GM12878 (cell line): ENCODE measurements around the gene MRTFA. TPM values are rescaled to one million over a fixed set of nuclear protein-coding genes. Genes with fewer than 3 reads are reported as not detected.

Experiments
- ATAC-seq: fragments of 200-7000 bp; cut with Tn5 transposase; 3 replicates; pipeline ENCODE4 v1.9.1; 2020; ENCODE audit warnings: mild to moderate bottlenecking, moderate library complexity
- BruUV-seq: library from RNA; stranded (reverse); fragments of 400-500 nt; replicated peaks from 2 replicates; lab custom pipeline; 2021; lab: Mats Ljungman, UMichigan
- CTCF ChIA-PET: fragments of 300-600 bp; sonication (Branson Sonifier 250); formaldehyde crosslinking; extraction: SDS; loops from one replicate; lab custom pipeline; 2021; ENCODE audit warnings: inconsistent platforms; lab: Yijun Ruan, JAX
- POLR2A ChIA-PET: fragments of 350-600 bp; formaldehyde crosslinking; extraction: SDS; loops from one replicate; lab custom pipeline; 2021; ENCODE audit warnings: inconsistent platforms; lab: Charles Lee
- RAD21 ChIA-PET: fragments of 300-600 bp; sonication (Branson Sonifier 250); formaldehyde crosslinking; loops from one replicate; lab custom pipeline; 2023; ENCODE audit warnings: antibody characterized with exemption; ENCODE audit not compliant: unreplicated experiment; lab: Charles Lee
- SMC1A ChIA-PET: fragments of 300-600 bp; sonication (Branson Sonifier 250); formaldehyde crosslinking; loops from one replicate; lab custom pipeline; 2023; ENCODE audit not compliant: unreplicated experiment, uncharacterized antibody; lab: Charles Lee
- DNase-seq: peaks from one replicate; pipeline ENCODE4 v3.0.0-alpha.2; 2011; ENCODE audit warnings: low read depth, low spot score
- FAIRE-seq: peaks from 3 replicates; lab custom pipeline; 2011; peaks lifted over from hg19 to GRCh38; lab: Jason Lieb, UNC
- H2AFZ ChIP-seq: 2 replicates; pipeline ENCODE4 v1.6.0; 2011; ENCODE audit warnings: low read depth, low read length, control low read depth; ENCODE audit not compliant: control insufficient read depth
- H3K27ac ChIP-seq: 2 replicates; pipeline ENCODE4 v1.5.1; 2011; ENCODE audit warnings: control low read depth; ENCODE audit not compliant: control insufficient read depth, insufficient read depth
- H3K27me3 ChIP-seq, 2 experiments: replicated peaks in 1 of 2; 2 replicates each; pipeline versions ENCODE4 v1.6.0 to v1.6.1; 2011; ENCODE audit warnings: low read length in 1 of 2; ENCODE audit not compliant: control insufficient read depth in 2 of 2, insufficient read depth in 2 of 2
- H3K36me3 ChIP-seq, 2 experiments: 2 replicates each; pipeline ENCODE4 v1.5.1; 2011; ENCODE audit warnings: low read length in 1 of 2; ENCODE audit not compliant: control insufficient read depth in 2 of 2, insufficient read depth in 2 of 2
- H3K4me1 ChIP-seq: 2 replicates; pipeline ENCODE4 v1.6.1; 2011; ENCODE audit warnings: mild to moderate bottlenecking, low read length, moderate library complexity, mixed read lengths; ENCODE audit not compliant: control insufficient read depth, insufficient read depth
- H3K4me2 ChIP-seq: 2 replicates; pipeline ENCODE4 v1.6.0; 2011; ENCODE audit warnings: control low read depth; ENCODE audit not compliant: control insufficient read depth, insufficient read depth
- H3K4me3 ChIP-seq: fragments of 200-600 bp; sonication (generic); 2 replicates; pipeline ENCODE4 v1.5.1; 2016
- H3K79me2 ChIP-seq: 2 replicates; pipeline ENCODE4 v1.6.0; 2011; ENCODE audit warnings: low read length; ENCODE audit not compliant: control insufficient read depth, insufficient read depth
- H3K9ac ChIP-seq: 2 replicates; pipeline ENCODE4 v1.8.0; 2011; ENCODE audit warnings: low read length, control low read depth, mixed read lengths; ENCODE audit not compliant: control insufficient read depth, insufficient read depth
- H3K9me3 ChIP-seq: replicated peaks from 3 replicates; pipeline ENCODE4 v1.5.1; 2011; ENCODE audit warnings: mild to moderate bottlenecking, low read length; ENCODE audit not compliant: control insufficient read depth, insufficient read depth
- H4K20me1 ChIP-seq: 2 replicates; pipeline ENCODE4 v1.6.0; 2011; ENCODE audit not compliant: control insufficient read depth, insufficient read depth
- CBX5 ChIP-seq: sonication (generic); IDR thresholded peaks from 2 replicates; pipeline ENCODE4 v1.6.1; 2016; ENCODE audit warnings: low read depth, moderate library complexity, mild to moderate bottlenecking, inconsistent platforms
- ETV6 ChIP-seq, 2 experiments: fragments of 450-650 bp in 1 of 2; IDR thresholded peaks in 1 of 2; conservative IDR thresholded peaks in 1 of 2; 2 replicates each; pipeline ENCODE4 v1.6.1; 2014; ENCODE audit warnings: antibody characterized with exemption in 1 of 2, borderline replicate concordance in 1 of 2, low read depth in 1 of 2, mild to moderate bottlenecking in 1 of 2, moderate library complexity in 1 of 2
- FOXK2 ChIP-seq: fragments of 450-650 bp; IDR thresholded peaks from 2 replicates; pipeline ENCODE4 v1.6.1; 2017; ENCODE audit warnings: mild to moderate bottlenecking, moderate library complexity
- FOXM1 ChIP-seq: IDR thresholded peaks from 2 replicates; pipeline ENCODE4 v1.6.1; 2012; ENCODE audit warnings: low read depth, mild to moderate bottlenecking, inconsistent platforms, low read length, moderate library complexity
- KLF5 ChIP-seq: fragments of 450-650 bp; IDR thresholded peaks from 2 replicates; pipeline ENCODE4 v1.6.1; 2014; ENCODE audit warnings: mild to moderate bottlenecking; ENCODE audit not compliant: partially characterized antibody
- MTA2 ChIP-seq: fragments of 450-650 bp; IDR thresholded peaks from 2 replicates; pipeline ENCODE4 v1.6.1; 2016; ENCODE audit warnings: low read depth, mild to moderate bottlenecking, moderate library complexity
- MXI1 ChIP-seq: fragments of 150-350 bp; IDR thresholded peaks from 2 replicates; pipeline ENCODE4 v1.6.1; 2011; ENCODE audit warnings: low read depth, mild to moderate bottlenecking, inconsistent platforms, low read length, improper control_type of control experiment
- NRF1 ChIP-seq: conservative IDR thresholded peaks from 2 replicates; pipeline ENCODE4 v1.6.1; 2011; ENCODE audit warnings: mild to moderate bottlenecking, low read depth, low read length, improper control_type of control experiment
- POLR2AphosphoS2 ChIP-seq: IDR thresholded peaks from 2 replicates; pipeline ENCODE4 v1.6.1; 2011; ENCODE audit warnings: low read depth, mild to moderate bottlenecking, low read length, improper control_type of control experiment, moderate library complexity
- POU2F2 ChIP-seq: IDR thresholded peaks from 3 replicates; pipeline ENCODE4 v1.6.1; 2011; ENCODE audit warnings: low read depth, mild to moderate bottlenecking, low read length, borderline replicate concordance
- TCF12 ChIP-seq: IDR thresholded peaks from 2 replicates; pipeline ENCODE4 v1.6.1; 2011; ENCODE audit warnings: low read depth, mild to moderate bottlenecking, low read length
- ZNF622 ChIP-seq: fragments of 450-650 bp; IDR thresholded peaks from 2 replicates; pipeline ENCODE4 v1.6.1; 2017; ENCODE audit warnings: mild to moderate bottlenecking, inconsistent platforms
- WGBS: methylation state at CpG from one replicate; pipeline ENCODE4 v1.1.6; 2016; ENCODE audit warnings: low lambda C conversion rate; ENCODE audit not compliant: insufficient replicate concordance, insufficient coverage; ENCODE audit errors: missing lambda C conversion rate; 5-methylcytosine and 5-hydroxymethylcytosine counted together
- in situ Hi-C: fragments of 300-500 bp; cut with MboI; formaldehyde crosslinking; loops from 9 replicates; pipeline ENCODE4 v1.14.3; 2018; ENCODE audit warnings: mixed read lengths
- intact Hi-C: fragments of 100-400 bp; cut with micrococcal nuclease; formaldehyde crosslinking; loops from one replicate; pipeline ENCODE4 v1.14.2; 2022; ENCODE audit not compliant: unreplicated experiment
- polyA plus RNA-seq, 11 experiments: library from polyadenylated mRNA; depleted of rRNA in 4 of 11; unstranded in 6 of 11; stranded (reverse) in 5 of 11; fragments of >200 nt; fragmentation: Nextera tagmentation in 4 of 11; fragmentation: Illumina TruSeq in 1 of 11; extraction: Ambion mirVana in 4 of 11; extraction: Trizol in 1 of 11; gene quantifications; 1 replicate in 1 of 11; 2 replicates in 10 of 11; pipeline versions ENCODE4 v1.2.1 to v1.2.3, GENCODE V29; 2011 to 2016; ENCODE audit warnings: inconsistent platforms in 2 of 11, missing spikeins in 2 of 11, low read depth in 1 of 11
- total RNA-seq, 4 experiments: library from RNA; depleted of rRNA in 3 of 4; stranded (reverse); fragments of >200 nt in 3 of 4; fragmentation: Illumina TruSeq in 1 of 4; extraction: Trizol in 1 of 4; gene quantifications; 2 replicates each; pipeline versions ENCODE4 v1.2.1 to v1.2.3, GENCODE V29; 2013 to 2021
- TF ChIP-seq, protein P1 (sequence below), 3 experiments: IDR thresholded peaks in 2 of 3; conservative IDR thresholded peaks in 1 of 3; 2 replicates each; pipeline ENCODE4 v1.5.1; 2011; ENCODE audit warnings: low read depth in 3 of 3, low read length in 3 of 3, mild to moderate bottlenecking in 3 of 3, control low read depth in 2 of 3, moderate library complexity in 2 of 3, inconsistent platforms in 1 of 3, mixed read lengths in 1 of 3; ENCODE audit not compliant: control insufficient read depth in 2 of 3, insufficient read depth in 1 of 3; ENCODE audit errors: extremely low read depth in 1 of 3
- TF ChIP-seq, protein P2 (sequence below): fragments of 450-650 bp; IDR thresholded peaks from 2 replicates; pipeline ENCODE4 v1.6.1; 2017; ENCODE audit warnings: antibody characterized with exemption, mild to moderate bottlenecking, moderate library complexity
- TF ChIP-seq, protein P3 (sequence below): IDR thresholded peaks from 2 replicates; pipeline ENCODE4 v1.6.1; 2011; ENCODE audit warnings: borderline replicate concordance, low read depth, mild to moderate bottlenecking, moderate library complexity, low read length; ENCODE audit not compliant: insufficient read depth, poor library complexity, severe bottlenecking

The MRTFA gene
- total and polyA plus RNA-seq, 10 of the 15 experiments (the other 5 are each of a cell fraction or from before 2014, with no cell fraction given): 2.0 to 63.9 (median 17.9) TPM

DNA sequence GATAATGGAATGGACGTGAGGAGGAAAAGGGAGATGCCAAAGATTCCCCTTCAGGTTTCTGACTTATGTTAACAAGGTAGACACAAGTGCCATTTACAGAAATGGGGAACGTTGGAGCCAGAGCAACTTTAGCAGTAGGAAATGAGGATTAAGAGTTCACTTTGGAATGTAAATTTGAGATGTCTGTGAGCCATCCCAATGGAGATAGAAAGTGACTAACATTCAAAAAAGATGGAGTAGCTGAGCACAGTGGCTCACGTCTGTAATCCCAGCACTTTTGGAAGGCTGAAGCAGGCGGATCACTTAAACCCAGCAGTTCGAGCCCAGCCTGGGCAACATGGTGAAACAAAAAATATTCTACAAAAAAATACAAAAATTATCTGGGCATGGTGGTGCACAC is 19.9 kb downstream of the MRTFA start:
- peaks cover 40% of the 10 kb centered on the region for H3K79me2 ChIP-seq
- no peaks in the 10 kb centered on the region for H3K36me3 ChIP-seq
- no peak overlapping the region for H3K9ac ChIP-seq
- TF ChIP-seq FOXM1: no peak
- TF ChIP-seq TCF12: no peak
- no peak for TF ChIP-seq FOXK2
- TF ChIP-seq POLR2AphosphoS2: no peak
- TF ChIP-seq, protein P1, sequence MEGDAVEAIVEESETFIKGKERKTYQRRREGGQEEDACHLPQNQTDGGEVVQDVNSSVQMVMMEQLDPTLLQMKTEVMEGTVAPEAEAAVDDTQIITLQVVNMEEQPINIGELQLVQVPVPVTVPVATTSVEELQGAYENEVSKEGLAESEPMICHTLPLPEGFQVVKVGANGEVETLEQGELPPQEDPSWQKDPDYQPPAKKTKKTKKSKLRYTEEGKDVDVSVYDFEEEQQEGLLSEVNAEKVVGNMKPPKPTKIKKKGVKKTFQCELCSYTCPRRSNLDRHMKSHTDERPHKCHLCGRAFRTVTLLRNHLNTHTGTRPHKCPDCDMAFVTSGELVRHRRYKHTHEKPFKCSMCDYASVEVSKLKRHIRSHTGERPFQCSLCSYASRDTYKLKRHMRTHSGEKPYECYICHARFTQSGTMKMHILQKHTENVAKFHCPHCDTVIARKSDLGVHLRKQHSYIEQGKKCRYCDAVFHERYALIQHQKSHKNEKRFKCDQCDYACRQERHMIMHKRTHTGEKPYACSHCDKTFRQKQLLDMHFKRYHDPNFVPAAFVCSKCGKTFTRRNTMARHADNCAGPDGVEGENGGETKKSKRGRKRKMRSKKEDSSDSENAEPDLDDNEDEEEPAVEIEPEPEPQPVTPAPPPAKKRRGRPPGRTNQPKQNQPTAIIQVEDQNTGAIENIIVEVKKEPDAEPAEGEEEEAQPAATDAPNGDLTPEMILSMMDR (IDR thresholded peaks at IDR 0.05 in 2 of 3, conservative IDR thresholded peaks at IDR 0.05 in 1 of 3; ENCODE audit: control insufficient read depth in 2 of 3, extremely low read depth in 1 of 3, insufficient read depth in 1 of 3, low read depth in 3 of 3, low read length in 3 of 3): no peak
- no peak for TF ChIP-seq ETV6 (conservative IDR thresholded peaks at IDR 0.05 in 1 of 2, IDR thresholded peaks at IDR 0.05 in 1 of 2; ENCODE audit: borderline replicate concordance in 1 of 2, low read depth in 1 of 2)
- no peak for TF ChIP-seq POU2F2
- no peak for TF ChIP-seq MTA2
- TF ChIP-seq, protein P2, sequence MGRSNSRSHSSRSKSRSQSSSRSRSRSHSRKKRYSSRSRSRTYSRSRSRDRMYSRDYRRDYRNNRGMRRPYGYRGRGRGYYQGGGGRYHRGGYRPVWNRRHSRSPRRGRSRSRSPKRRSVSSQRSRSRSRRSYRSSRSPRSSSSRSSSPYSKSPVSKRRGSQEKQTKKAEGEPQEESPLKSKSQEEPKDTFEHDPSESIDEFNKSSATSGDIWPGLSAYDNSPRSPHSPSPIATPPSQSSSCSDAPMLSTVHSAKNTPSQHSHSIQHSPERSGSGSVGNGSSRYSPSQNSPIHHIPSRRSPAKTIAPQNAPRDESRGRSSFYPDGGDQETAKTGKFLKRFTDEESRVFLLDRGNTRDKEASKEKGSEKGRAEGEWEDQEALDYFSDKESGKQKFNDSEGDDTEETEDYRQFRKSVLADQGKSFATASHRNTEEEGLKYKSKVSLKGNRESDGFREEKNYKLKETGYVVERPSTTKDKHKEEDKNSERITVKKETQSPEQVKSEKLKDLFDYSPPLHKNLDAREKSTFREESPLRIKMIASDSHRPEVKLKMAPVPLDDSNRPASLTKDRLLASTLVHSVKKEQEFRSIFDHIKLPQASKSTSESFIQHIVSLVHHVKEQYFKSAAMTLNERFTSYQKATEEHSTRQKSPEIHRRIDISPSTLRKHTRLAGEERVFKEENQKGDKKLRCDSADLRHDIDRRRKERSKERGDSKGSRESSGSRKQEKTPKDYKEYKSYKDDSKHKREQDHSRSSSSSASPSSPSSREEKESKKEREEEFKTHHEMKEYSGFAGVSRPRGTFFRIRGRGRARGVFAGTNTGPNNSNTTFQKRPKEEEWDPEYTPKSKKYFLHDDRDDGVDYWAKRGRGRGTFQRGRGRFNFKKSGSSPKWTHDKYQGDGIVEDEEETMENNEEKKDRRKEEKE: no peak
- no peak for TF ChIP-seq KLF5
- no peak for TF ChIP-seq ZNF622
- TF ChIP-seq NRF1: no peak
- no peak for TF ChIP-seq CBX5
- TF ChIP-seq MXI1: no peak
- TF ChIP-seq, protein P3, sequence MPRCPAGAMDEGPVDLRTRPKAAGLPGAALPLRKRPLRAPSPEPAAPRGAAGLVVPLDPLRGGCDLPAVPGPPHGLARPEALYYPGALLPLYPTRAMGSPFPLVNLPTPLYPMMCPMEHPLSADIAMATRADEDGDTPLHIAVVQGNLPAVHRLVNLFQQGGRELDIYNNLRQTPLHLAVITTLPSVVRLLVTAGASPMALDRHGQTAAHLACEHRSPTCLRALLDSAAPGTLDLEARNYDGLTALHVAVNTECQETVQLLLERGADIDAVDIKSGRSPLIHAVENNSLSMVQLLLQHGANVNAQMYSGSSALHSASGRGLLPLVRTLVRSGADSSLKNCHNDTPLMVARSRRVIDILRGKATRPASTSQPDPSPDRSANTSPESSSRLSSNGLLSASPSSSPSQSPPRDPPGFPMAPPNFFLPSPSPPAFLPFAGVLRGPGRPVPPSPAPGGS: no peak
- TF ChIP-seq, all 136 proteins: peak for 0
- Histone ChIP-seq H3K27ac (no peak overlapping the region), H3K4me2 (no peak overlapping the region), H3K9me3 (peaks cover 5% of the 10 kb centered on the region; the same call in 2 of the 3 replicates), H3K27me3 (no peaks in the 10 kb centered on the region), H3K4me1 (no peaks in the 10 kb centered on the region), H4K20me1 (no peaks in the 10 kb centered on the region), H3K4me3 (no peak overlapping the region), H2AFZ (no peak overlapping the region)
- DNase-seq: no peak
- no peak for ATAC-seq
- BruUV-seq: no TSS peak
- ChIA-PET SMC1A (no interaction called here), POLR2A (no interaction called here), RAD21 (no interaction called here), CTCF (interaction anchor here (1.2 kb wide), 1 partner anchor 11 kb away, joined by 4 read pairs; no protein-coding TSS in a partner anchor)
- FAIRE-seq: no peak
- WGBS: 98% methylated on average over 5 of the region's 5 CpGs
- in situ Hi-C loops: no loop called here
- intact Hi-C loops: no loop called here
